Adrenal gland (tissue), 5 donors: ENCODE measurements around the gene AGBL4.

Experiments
- CTCF ChIP-seq, 6 experiments: fragments of 450-650 bp in 4 of 6; fragments of 200-600 bp in 2 of 6; sonication (generic) in 1 of 6; IDR thresholded peaks; 1 replicate in 5 of 6; 2 replicates in 1 of 6; pipeline versions ENCODE4 v1.5.1 to v1.8.0; 2016 to 2021; ENCODE audit warnings: antibody characterized with exemption in 6 of 6, mild to moderate bottlenecking in 2 of 6, moderate library complexity in 1 of 6
- POLR2A ChIP-seq, 2 donors: fragments of 450-650 bp; IDR thresholded peaks; one replicate each; pipeline ENCODE4 v1.6.1; 2017; ENCODE audit warnings: antibody characterized with exemption in 2 of 2, mild to moderate bottlenecking in 2 of 2, moderate library complexity in 1 of 2
- donor health status: DM: no; HTN: no; CAD: no.

- no peak for TF ChIP-seq POLR2A (IDR thresholded peaks at IDR 0.05)
- TF ChIP-seq CTCF (IDR thresholded peaks at IDR 0.05), result no peak
Observed at GRCh38 chr1:48931506-48932192, 1092.1 kb downstream of the AGBL4 start.
